ENCODE data around the gene HMGB3.

- TF ChIP-seq CTCF (IDR thresholded peaks at IDR 0.05) (no peak), EZH2 (IDR thresholded peaks at IDR 0.05; ENCODE audit: borderline replicate concordance, insufficient read depth, low read depth, low read length, poor library complexity, severe bottlenecking) (no peak)
Observed at GRCh38 chrX:151000861-151001331, 17.8 kb downstream of the HMGB3 start.
